Neuronal stem cell (in vitro differentiated cells): ENCODE data around the gene GFRA4.
A peak's percentile ranks its signal among the peaks of the same experiment; 100 is the strongest.

ENCODE experiments used
- DNase-seq: peaks from one replicate; pipeline ENCODE4 v3.0.0-alpha.2; 2013; ENCODE audit warnings: low spot score
- H2AFZ ChIP-seq: one replicate; pipeline ENCODE4 v1.6.1; 2013; ENCODE audit warnings: mild to moderate bottlenecking, low read length, inconsistent platforms
- H2AK5ac ChIP-seq: 2 replicates; pipeline ENCODE4 v1.6.1; 2013; ENCODE audit warnings: low read depth, mild to moderate bottlenecking, inconsistent platforms, low read length, moderate library complexity, mixed read lengths
- H2BK120ac ChIP-seq: 2 replicates; pipeline ENCODE4 v1.6.1; 2013; ENCODE audit warnings: low read depth, mild to moderate bottlenecking, inconsistent platforms, low read length, moderate library complexity, mixed read lengths
- H2BK12ac ChIP-seq: one replicate; pipeline ENCODE4 v1.6.1; 2013; ENCODE audit warnings: low read length, inconsistent platforms
- H2BK15ac ChIP-seq: 2 replicates; pipeline ENCODE4 v1.6.1; 2013; ENCODE audit warnings: mild to moderate bottlenecking, low read length, inconsistent platforms, mixed read lengths
- H2BK5ac ChIP-seq: one replicate; pipeline ENCODE4 v1.6.1; 2013; ENCODE audit warnings: inconsistent platforms, mild to moderate bottlenecking, low read length, moderate library complexity
- H3K14ac ChIP-seq: one replicate; pipeline ENCODE4 v1.6.1; 2013; ENCODE audit warnings: low read length, inconsistent platforms
- H3K18ac ChIP-seq: 2 replicates; pipeline ENCODE4 v1.6.1; 2013; ENCODE audit warnings: low read length, inconsistent platforms
- H3K23ac ChIP-seq: 2 replicates; pipeline ENCODE4 v1.6.1; 2013; ENCODE audit warnings: low read depth, mild to moderate bottlenecking, mixed read lengths, low read length, inconsistent platforms; ENCODE audit not compliant: poor library complexity
- H3K27ac ChIP-seq: replicated peaks from 3 replicates; pipeline ENCODE4 v1.5.1; 2013; ENCODE audit warnings: low read length, inconsistent platforms
- H3K27me3 ChIP-seq, 3 experiments: 2 replicates each; pipeline ENCODE4 v1.6.1; 2013; ENCODE audit warnings: low read length in 3 of 3, mild to moderate bottlenecking in 2 of 3, inconsistent platforms in 1 of 3, low read depth in 1 of 3, mixed read lengths in 1 of 3, moderate library complexity in 1 of 3; ENCODE audit not compliant: control insufficient read depth in 3 of 3, insufficient read depth in 3 of 3
- H3K36me3 ChIP-seq, 2 donors: replicated peaks in 1 of 2; 2 replicates each; pipeline ENCODE4 v1.6.1; 2013; ENCODE audit warnings: low read length in 2 of 2; ENCODE audit not compliant: control insufficient read depth in 2 of 2, insufficient read depth in 2 of 2
- H3K4ac ChIP-seq: 2 replicates; pipeline ENCODE4 v1.6.1; 2013; ENCODE audit warnings: inconsistent platforms, mild to moderate bottlenecking, low read length, moderate library complexity
- H3K4me1 ChIP-seq, 2 donors: 1 replicate in 1 of 2; 2 replicates in 1 of 2; pipeline ENCODE4 v1.6.1; 2013; ENCODE audit warnings: low read length in 2 of 2, low read depth in 1 of 2; ENCODE audit not compliant: control insufficient read depth in 2 of 2, insufficient read depth in 1 of 2
- H3K4me2 ChIP-seq: one replicate; pipeline ENCODE4 v1.6.1; 2013; ENCODE audit warnings: mild to moderate bottlenecking, low read length, inconsistent platforms; ENCODE audit not compliant: insufficient read depth, poor library complexity, severe bottlenecking
- H3K4me3 ChIP-seq, 2 donors: 2 replicates each; pipeline ENCODE4 v1.5.1; 2013; ENCODE audit warnings: low read length in 2 of 2, mild to moderate bottlenecking in 2 of 2, inconsistent platforms in 1 of 2, moderate library complexity in 1 of 2
- H3K79me1 ChIP-seq: one replicate; pipeline ENCODE4 v1.6.1; 2013; ENCODE audit warnings: low read depth, mild to moderate bottlenecking, inconsistent platforms, low read length, moderate library complexity
- H3K9ac ChIP-seq: one replicate; pipeline ENCODE4 v1.6.1; 2013; ENCODE audit warnings: mild to moderate bottlenecking, low read depth, low read length, inconsistent platforms; ENCODE audit not compliant: poor library complexity
- H3K9me3 ChIP-seq, 2 donors: replicated peaks in 1 of 2; 2 replicates each; pipeline versions ENCODE3 to v1.6.1; 2013; ENCODE audit warnings: low read length in 2 of 2, mild to moderate bottlenecking in 2 of 2, inconsistent platforms in 1 of 2, low read depth in 1 of 2, mixed read lengths in 1 of 2, moderate library complexity in 1 of 2; ENCODE audit not compliant: control insufficient read depth in 2 of 2, insufficient read depth in 1 of 2
- H4K8ac ChIP-seq: one replicate; pipeline ENCODE4 v1.6.1; 2013; ENCODE audit warnings: low read depth, mild to moderate bottlenecking, inconsistent platforms, low read length, moderate library complexity
- H4K91ac ChIP-seq: one replicate; pipeline ENCODE4 v1.6.1; 2013; ENCODE audit warnings: low read length, low read depth, mild to moderate bottlenecking, inconsistent platforms; ENCODE audit not compliant: poor library complexity
- WGBS, 2 donors: extraction: QIAGEN DNeasy Blood & Tissue Kit; methylation state at CpG; one replicate each; pipeline ENCODE4 v1.1.7; 2013; ENCODE audit warnings: missing lambda C conversion rate in 2 of 2, mixed read lengths in 1 of 2; ENCODE audit not compliant: insufficient read length in 2 of 2, insufficient replicate concordance in 1 of 2; ENCODE audit errors: extremely low coverage in 2 of 2; 5-methylcytosine and 5-hydroxymethylcytosine counted together

GFRA4 gene

GRCh38 chr20:3651204-3651962 is 11.8 kb downstream of the GFRA4 start:
- no peak for DNase-seq
- H3K23ac ChIP-seq, result no peak overlapping the region
- no peak overlapping the region for H2BK15ac ChIP-seq
- peaks cover 2 to 6% of the 10 kb centered on the region in 2 donors for H3K4me1 ChIP-seq
- peaks cover 0 to 15% of the 10 kb centered on the region in 2 donors for H3K36me3 ChIP-seq
- no peak overlapping the region for H2AFZ ChIP-seq
- no peak overlapping the region for H3K4me3 ChIP-seq
- no peak overlapping the region for H2AK5ac ChIP-seq
- H2BK12ac ChIP-seq, result no peak overlapping the region
- H4K8ac ChIP-seq, result no peak overlapping the region
- no peaks in the 10 kb centered on the region for H3K9me3 ChIP-seq
- H2BK120ac ChIP-seq, result no peak overlapping the region
- no peak overlapping the region for H3K18ac ChIP-seq
- H4K91ac ChIP-seq, result no peak overlapping the region
- H3K4ac ChIP-seq, result no peak overlapping the region
- H3K14ac ChIP-seq, result no peak overlapping the region
- H3K4me2 ChIP-seq, result no peak overlapping the region
- WGBS, 2 donors, result no CpG with 5 or more reads among the region's 9 CpGs
- no peak overlapping the region for H2BK5ac ChIP-seq
- no peaks in the 10 kb centered on the region for H3K79me1 ChIP-seq
- H3K27me3 ChIP-seq, result no peaks in the 10 kb centered on the region
- no peak overlapping the region for H3K27ac ChIP-seq
- peak overlapping the region; percentile 65 for H3K9ac ChIP-seq

DNA sequence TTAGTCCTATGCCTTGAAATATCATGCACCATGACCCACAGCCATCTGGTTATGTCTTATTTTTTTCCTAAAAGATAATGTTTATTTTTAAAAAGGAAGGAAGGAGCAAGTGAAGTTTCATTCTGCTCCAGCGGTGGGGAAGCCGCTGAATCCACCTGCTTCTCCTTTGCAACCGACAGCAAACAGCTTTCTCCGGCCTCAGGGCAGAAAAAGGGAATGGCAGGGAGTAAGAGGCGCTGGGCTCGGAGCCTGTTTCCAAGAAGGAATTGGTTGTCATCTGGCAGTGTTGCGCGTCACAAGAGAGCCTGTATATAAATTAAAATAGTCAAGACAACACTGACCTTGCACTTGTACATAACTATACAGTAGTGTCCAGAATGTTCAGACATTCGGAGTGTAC is 14.2 kb downstream of the GFRA4 start:
- Histone ChIP-seq H2AK5ac (no peak overlapping the region), H2BK120ac (no peak overlapping the region), H4K91ac (no peak overlapping the region), H3K27ac (no peak overlapping the region), H4K8ac (no peak overlapping the region), H3K18ac (no peak overlapping the region), H3K9ac (no peak overlapping the region), H3K4me2 (no peak overlapping the region), H3K79me1 (no peaks in the 10 kb centered on the region), H2AFZ (no peak overlapping the region), H2BK15ac (no peak overlapping the region), H3K4me3 (no peak overlapping the region), H2BK12ac (no peak overlapping the region), H3K4me1 (peaks cover 2 to 4% of the 10 kb centered on the region in 2 donors), H3K23ac (no peak overlapping the region), H3K4ac (no peak overlapping the region), H3K27me3 (no peaks in the 10 kb centered on the region), H3K36me3 (peaks cover 2 to 21% of the 10 kb centered on the region in 2 donors), H2BK5ac (no peak overlapping the region), H3K14ac (no peak overlapping the region), H3K9me3 (no peaks in the 10 kb centered on the region)
- DNase-seq, result no peak
- no CpG with 5 or more reads among the region's 9 CpGs for WGBS, 2 donors

DNA sequence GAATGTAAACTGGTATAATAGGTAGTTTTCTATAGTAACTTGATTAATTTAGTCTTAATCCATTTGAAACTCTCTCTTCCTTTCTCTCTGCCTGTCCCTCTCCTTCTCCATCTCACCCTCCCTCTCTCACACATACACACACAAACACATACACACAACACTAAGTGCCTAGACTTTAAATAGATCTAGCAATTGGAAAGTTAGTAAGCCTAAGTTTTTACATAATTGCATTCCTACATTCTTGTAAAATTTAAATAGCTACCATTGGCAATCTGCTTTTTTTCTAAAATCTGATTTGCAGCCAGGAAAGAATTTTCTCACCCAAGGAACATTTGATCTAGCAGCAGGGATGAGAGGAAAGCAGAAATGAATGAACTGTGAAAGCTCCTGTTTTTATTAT is 15.7 kb downstream of the GFRA4 start:
- H3K4me3 ChIP-seq, result no peak overlapping the region
- H3K4me2 ChIP-seq, result no peak overlapping the region
- H3K9me3 ChIP-seq, result no peaks in the 10 kb centered on the region
- DNase-seq, result no peak
- H2AFZ ChIP-seq, result no peak overlapping the region
- H2BK12ac ChIP-seq, result no peak overlapping the region
- H3K14ac ChIP-seq, result no peak overlapping the region
- no peak overlapping the region for H4K8ac ChIP-seq
- no peak overlapping the region for H3K18ac ChIP-seq
- H3K23ac ChIP-seq, result no peak overlapping the region
- H3K4me1 ChIP-seq, result peaks cover 2 to 3% of the 10 kb centered on the region in 2 donors
- peaks cover 2 to 21% of the 10 kb centered on the region in 2 donors for H3K36me3 ChIP-seq
- H3K27me3 ChIP-seq, result no peaks in the 10 kb centered on the region
- no peak overlapping the region for H2AK5ac ChIP-seq
- no peak overlapping the region for H3K27ac ChIP-seq
- H2BK120ac ChIP-seq, result no peak overlapping the region
- no peaks in the 10 kb centered on the region for H3K79me1 ChIP-seq
- H4K91ac ChIP-seq, result no peak overlapping the region
- H3K9ac ChIP-seq, result no peak overlapping the region
- H3K4ac ChIP-seq, result no peak overlapping the region
- no peak overlapping the region for H2BK5ac ChIP-seq
- no peak overlapping the region for H2BK15ac ChIP-seq

- Histone ChIP-seq H3K4me2 (no peak overlapping the region), H3K9ac (no peak overlapping the region), H2AFZ (no peak overlapping the region), H3K4ac (no peak overlapping the region), H3K9me3 (no peaks in the 10 kb centered on the region), H2BK120ac (no peak overlapping the region), H2AK5ac (no peak overlapping the region), H3K79me1 (no peaks in the 10 kb centered on the region), H3K23ac (no peak overlapping the region), H3K36me3 (peaks cover 2 to 21% of the 10 kb centered on the region in 2 donors), H3K18ac (no peak overlapping the region), H2BK5ac (no peak overlapping the region), H4K8ac (no peak overlapping the region), H3K4me1 (peaks cover 2 to 3% of the 10 kb centered on the region in 2 donors), H3K14ac (no peak overlapping the region), H2BK15ac (no peak overlapping the region), H2BK12ac (no peak overlapping the region), H3K4me3 (no peak overlapping the region), H4K91ac (no peak overlapping the region), H3K27ac (no peak overlapping the region), H3K27me3 (no peaks in the 10 kb centered on the region)
- no peak for DNase-seq
- no CpG with 5 or more reads among the region's 13 CpGs for WGBS, 2 donors
These were observed 16.5 kb downstream of the GFRA4 start for GRCh38 chr20:3646651-3647050.
